OCI-LY7 (cell line): ENCODE measurements around the gene LPP.

Source experiments
- CTCF ChIP-seq: fragments of 200-600 bp; sonication (generic); conservative IDR thresholded peaks from 2 replicates; pipeline ENCODE4 v1.5.1; 2014; ENCODE audit warnings: mild to moderate bottlenecking, antibody characterized with exemption, low read length, moderate library complexity, mixed read lengths
- EZH2phosphoT487 ChIP-seq: fragments of 200-600 bp; sonication (generic); IDR thresholded peaks from 2 replicates; pipeline ENCODE4 v1.6.1; 2018; ENCODE audit warnings: low read depth, borderline replicate concordance, mild to moderate bottlenecking, mixed run types, antibody characterized with exemption, low read length, moderate library complexity, mixed read lengths

GRCh38 chr3:188283347-188283746 lies 129.4 kb downstream of the LPP start:
- peak; percentile 42 for TF ChIP-seq CTCF
- no peak for TF ChIP-seq EZH2phosphoT487
